ENCODE results near the gene CD247. TPM values are rescaled to one million over a fixed set of nuclear protein-coding genes. Genes with fewer than 3 reads are reported as not detected.

Gene CD247
- total and polyA plus RNA-seq, 9 of the 15 experiments (the other 6 are each of a cell fraction or from before 2014, with no cell fraction given): 0.08 to 0.42 (median 0.28) TPM; not detected in 5

GRCh38 chr1:167413328-167413727 lies 105.0 kb downstream of the CD247 start:
- 0 out of 5 replicates have a peak, but pooled peaks cover 0 to 2% of the 10 kb centered on the region in 2 experiments for H3K4me1 ChIP-seq (replicated peaks in 1 of 2; ENCODE audit: control insufficient read depth in 2 of 2, insufficient read depth in 2 of 2, low read length in 2 of 2)
- no peaks in the 10 kb centered on the region for H3K79me2 ChIP-seq (ENCODE audit: control insufficient read depth, insufficient read depth, low read length)
- TF ChIP-seq HDAC1 (IDR thresholded peaks at IDR 0.05): no peak
- TF ChIP-seq KLF10 (CRISPR knock-in tag; IDR thresholded peaks at IDR 0.05): no peak
- TF ChIP-seq YBX1 (IDR thresholded peaks at IDR 0.05): no peak
- no peak for TF ChIP-seq TARDBP (IDR thresholded peaks at IDR 0.05)
- TF ChIP-seq ZNF584 (CRISPR knock-in tag; IDR thresholded peaks at IDR 0.05; ENCODE audit: low read depth): no peak
- no peak for TF ChIP-seq ZNF280B (CRISPR knock-in tag; IDR thresholded peaks at IDR 0.05)
- no peak for TF ChIP-seq ZNF174 (CRISPR knock-in tag; IDR thresholded peaks at IDR 0.05)
- no peak for TF ChIP-seq CUX1 (CRISPR knock-in tag; IDR thresholded peaks at IDR 0.05)
- no peak for TF ChIP-seq KLF1 (tag; IDR thresholded peaks at IDR 0.05)
- DNase-seq (ENCODE audit: extremely low read depth in 1 of 4, low spot score in 3 of 4): no peak
- peaks cover 19% of the 10 kb centered on the region for H3K36me3 ChIP-seq (ENCODE audit: control insufficient read depth, insufficient read depth, low read length)
- CTCF ChIA-PET (ENCODE audit: low intra/inter-chr PET ratio): no interaction called here
- H2AFZ ChIP-seq (ENCODE audit: low read depth, low read length): no peak overlapping the region
- ATAC-seq: no peak
- intact Hi-C loops (cut with micrococcal nuclease) (no loop called here), in situ Hi-C loops (cut with MboI) (no loop called here)
- H4K20me1 ChIP-seq (replicated peaks; ENCODE audit: control insufficient read depth, insufficient read depth, low read length): no peaks in the 10 kb centered on the region
- 84% methylated on average over 3 of the region's 3 CpGs for WGBS (ENCODE audit: insufficient coverage, low coverage, missing lambda C conversion rate)
- FAIRE-seq: no peak
- H3K9me3 ChIP-seq (replicated peaks; ENCODE audit: control insufficient read depth, insufficient read depth, low read depth, low read length): no peaks in the 10 kb centered on the region
- H3K4me2 ChIP-seq (ENCODE audit: insufficient read depth, low read length): no peak overlapping the region
- H3K9ac ChIP-seq (ENCODE audit: insufficient read depth in 1 of 2, low read depth in 2 of 2, low read length in 2 of 2): no peak overlapping the region
- no peak overlapping the region for H3K27ac ChIP-seq (ENCODE audit: extremely low read depth, low read depth, low read length)
- H3K9me1 ChIP-seq (ENCODE audit: control insufficient read depth, insufficient read depth, low read length): no peaks in the 10 kb centered on the region
- POLR2A ChIA-PET: interaction anchor here (1.3 to 1.6 kb wide), 2 partner anchors 12 to 14 kb away, joined by 4 to 7 read pairs; no protein-coding TSS in a partner anchor
- no peak overlapping the region for H3K4me3 ChIP-seq
- BruUV-seq (replicated peaks): no TSS peak
- H3K27me3 ChIP-seq (ENCODE audit: control insufficient read depth in 2 of 2, insufficient read depth in 2 of 2, low read length in 2 of 2): no peaks in the 10 kb centered on the region
